ENCODE results near the gene ADRA2B.
A peak's percentile ranks its signal among the peaks of the same experiment; 100 is the strongest.
"Not testable (repeated sequence)": the region's sequence is repeated elsewhere in the genome, so short reads cannot be mapped to it uniquely, and the experiment has no call there.

ADRA2B gene

DNA sequence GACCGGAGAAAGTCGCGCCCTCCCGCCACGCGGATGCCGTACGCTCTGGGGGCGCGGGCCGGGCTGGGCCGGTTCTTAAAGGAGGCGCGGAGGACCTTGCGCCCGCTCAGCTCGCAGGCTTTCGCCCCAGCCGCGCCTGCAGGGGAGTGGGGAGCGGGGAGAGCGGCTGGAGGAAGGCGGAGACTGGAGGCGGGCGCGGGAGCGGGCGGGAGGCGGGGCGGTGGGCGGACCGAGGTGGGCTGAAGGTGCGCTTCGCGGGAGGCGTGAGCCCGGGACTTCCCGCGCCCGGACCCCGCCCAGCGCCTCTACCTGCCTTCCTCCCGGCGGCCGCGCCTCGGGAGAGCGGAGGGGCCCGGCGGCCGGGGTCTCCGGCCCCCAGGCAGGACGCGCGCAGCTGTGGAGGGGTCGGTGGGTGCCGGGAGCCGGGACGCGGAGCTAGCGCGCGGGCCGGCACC, at the start of gene ADRA2B:
Gene ADRA2B (minus strand): TSS at position 148 of the 455 bp plus-strand sequence. CDS start 422 bp downstream, outside the sequence.
- TF ChIP-seq, protein P1, sequence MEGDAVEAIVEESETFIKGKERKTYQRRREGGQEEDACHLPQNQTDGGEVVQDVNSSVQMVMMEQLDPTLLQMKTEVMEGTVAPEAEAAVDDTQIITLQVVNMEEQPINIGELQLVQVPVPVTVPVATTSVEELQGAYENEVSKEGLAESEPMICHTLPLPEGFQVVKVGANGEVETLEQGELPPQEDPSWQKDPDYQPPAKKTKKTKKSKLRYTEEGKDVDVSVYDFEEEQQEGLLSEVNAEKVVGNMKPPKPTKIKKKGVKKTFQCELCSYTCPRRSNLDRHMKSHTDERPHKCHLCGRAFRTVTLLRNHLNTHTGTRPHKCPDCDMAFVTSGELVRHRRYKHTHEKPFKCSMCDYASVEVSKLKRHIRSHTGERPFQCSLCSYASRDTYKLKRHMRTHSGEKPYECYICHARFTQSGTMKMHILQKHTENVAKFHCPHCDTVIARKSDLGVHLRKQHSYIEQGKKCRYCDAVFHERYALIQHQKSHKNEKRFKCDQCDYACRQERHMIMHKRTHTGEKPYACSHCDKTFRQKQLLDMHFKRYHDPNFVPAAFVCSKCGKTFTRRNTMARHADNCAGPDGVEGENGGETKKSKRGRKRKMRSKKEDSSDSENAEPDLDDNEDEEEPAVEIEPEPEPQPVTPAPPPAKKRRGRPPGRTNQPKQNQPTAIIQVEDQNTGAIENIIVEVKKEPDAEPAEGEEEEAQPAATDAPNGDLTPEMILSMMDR (IDR thresholded peaks at IDR 0.05; ENCODE audit: low read depth, low read length), result no peak
- DNase-seq (ENCODE audit: low read depth in 2 of 2), result peak in 1 of 2 donors; percentile 34

DNA sequence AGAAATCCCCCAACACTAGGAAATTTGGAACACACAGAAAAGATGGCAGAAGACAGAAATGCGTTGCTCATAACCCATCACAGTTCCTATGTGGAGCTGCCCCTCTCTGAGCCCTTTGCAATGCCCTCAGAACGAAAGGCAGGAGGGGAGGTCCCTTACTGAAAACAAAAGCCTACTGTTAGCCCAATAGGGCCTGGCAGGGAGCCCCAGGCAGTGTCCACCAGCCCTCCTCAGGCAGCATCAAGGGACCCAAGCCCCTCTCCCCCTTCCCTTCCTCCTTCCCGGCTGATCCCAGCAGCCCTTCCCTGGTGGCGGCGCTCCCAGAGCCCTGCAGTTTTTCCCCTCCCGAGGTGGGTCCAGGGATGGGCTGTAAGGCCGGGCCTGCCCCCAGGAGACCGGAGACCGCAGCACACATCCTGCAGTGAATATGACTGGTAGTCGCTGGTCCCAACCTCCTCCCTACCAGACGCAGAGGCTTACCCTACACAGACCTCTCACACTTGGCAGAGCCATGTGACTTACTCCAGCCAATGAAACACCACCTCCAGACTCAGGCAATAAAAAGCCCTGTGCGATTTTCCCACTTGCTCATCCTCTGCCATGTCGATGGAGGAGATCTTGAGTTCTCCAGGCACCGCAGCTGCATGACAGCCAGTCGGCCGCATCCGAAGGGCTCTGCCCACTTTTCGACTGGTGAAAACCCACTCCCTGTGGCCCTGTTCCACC, 48.3 kb upstream of the ADRA2B start:
- TF ChIP-seq, protein P1 (IDR thresholded peaks at IDR 0.05; ENCODE audit: low read depth, low read length), result no peak
- DNase-seq (ENCODE audit: low read depth in 2 of 2), result no peak

More for the DNA sequence above, at the start of gene ADRA2B:
- H3K4me3 ChIP-seq (replicated peaks in 1 of 2; ENCODE audit: low read depth in 2 of 2, low read length in 2 of 2), result peak within 1 kb of the TSS; percentile 14 to 15

DNA sequence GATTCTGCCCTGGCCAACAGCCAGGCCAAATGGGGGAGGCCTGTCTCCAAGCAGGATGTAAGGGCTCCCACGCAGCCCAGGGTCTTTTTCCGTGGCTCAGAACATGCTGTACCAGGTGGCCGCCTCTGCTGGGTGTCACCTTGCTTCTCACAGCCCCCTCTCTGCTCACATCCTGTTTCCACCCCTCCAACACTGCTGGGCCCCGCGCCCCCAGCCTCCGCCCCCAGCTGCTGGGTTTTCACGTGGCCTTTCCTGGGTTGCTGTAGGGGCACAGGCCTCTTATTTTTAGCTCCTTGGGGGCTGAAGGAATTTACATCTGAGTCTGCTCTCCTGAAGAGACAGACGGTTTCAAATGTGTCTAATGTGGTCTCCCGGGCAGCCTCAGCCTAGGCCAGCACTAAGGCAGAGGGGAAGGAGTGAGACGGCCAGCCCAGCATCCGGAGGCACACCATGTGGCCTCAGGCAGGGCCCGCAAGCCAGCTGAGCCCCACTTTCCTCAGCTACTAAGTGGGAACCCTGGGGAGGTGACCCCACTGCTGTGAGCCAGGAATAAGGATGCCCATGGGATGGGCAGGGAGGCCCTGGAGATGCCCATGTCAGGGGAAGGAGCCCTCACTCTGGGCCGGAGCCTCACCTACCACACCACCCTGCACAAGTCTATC, 47.5 kb upstream of the ADRA2B start:
- TF ChIP-seq, protein P1 (IDR thresholded peaks at IDR 0.05; ENCODE audit: low read depth, low read length), result no peak
- H3K4me3 ChIP-seq (replicated peaks in 1 of 2; ENCODE audit: low read depth in 2 of 2, low read length in 2 of 2), result no peak overlapping the region
- DNase-seq (ENCODE audit: low read depth in 2 of 2), result no peak

More for the DNA sequence above, 48.3 kb upstream of the ADRA2B start:
- H3K4me3 ChIP-seq (replicated peaks in 1 of 2; ENCODE audit: low read depth in 2 of 2, low read length in 2 of 2), result no peak overlapping the region

DNA sequence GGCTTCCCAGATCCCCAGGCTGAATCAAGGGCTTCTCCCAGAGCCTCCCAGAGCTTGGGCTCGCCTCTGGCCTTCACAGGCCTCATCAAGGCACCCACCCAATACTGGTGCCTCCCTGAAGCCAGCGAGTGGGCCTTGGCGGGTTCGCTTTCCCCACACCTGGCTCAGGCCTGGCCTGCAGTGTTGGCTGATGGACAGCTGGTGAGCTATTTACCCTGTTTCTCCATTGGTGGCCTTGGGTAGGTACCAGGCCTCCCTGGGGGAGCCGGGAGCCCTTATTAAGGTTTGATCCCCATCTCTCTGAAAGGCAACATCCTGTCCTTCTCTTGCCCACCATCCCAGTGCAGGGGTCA, 47.0 kb upstream of the ADRA2B start:
- H3K4me3 ChIP-seq (replicated peaks in 1 of 2; ENCODE audit: low read depth in 2 of 2, low read length in 2 of 2), result no peak overlapping the region
- DNase-seq (ENCODE audit: low read depth in 2 of 2), result no peak
- TF ChIP-seq, protein P1 (IDR thresholded peaks at IDR 0.05; ENCODE audit: low read depth, low read length), result no peak

DNA sequence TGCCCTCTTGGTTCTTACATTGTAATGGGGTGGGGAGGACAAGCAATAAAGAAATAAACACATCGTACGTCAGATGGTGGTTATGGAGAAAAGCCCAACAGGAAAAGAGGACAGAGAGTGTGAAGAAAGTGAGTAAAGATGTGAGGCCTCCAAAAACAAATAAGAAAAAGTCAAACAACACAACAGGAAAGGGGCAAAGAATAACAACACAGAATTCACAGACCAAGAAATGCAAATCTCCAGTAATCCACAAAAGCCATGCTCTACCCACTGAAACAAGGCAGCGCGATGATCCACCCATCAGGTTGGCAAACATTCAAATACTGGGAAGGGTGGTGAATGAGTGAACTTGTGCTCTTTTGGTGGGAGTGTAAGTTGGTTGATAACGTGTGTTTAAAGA, 45.5 kb upstream of the ADRA2B start:
- DNase-seq (ENCODE audit: low read depth in 2 of 2), result no peak
- H3K4me3 ChIP-seq (replicated peaks in 1 of 2; ENCODE audit: low read depth in 2 of 2, low read length in 2 of 2), result no peak overlapping the region
- TF ChIP-seq, protein P1 (IDR thresholded peaks at IDR 0.05; ENCODE audit: low read depth, low read length), result no peak

DNA sequence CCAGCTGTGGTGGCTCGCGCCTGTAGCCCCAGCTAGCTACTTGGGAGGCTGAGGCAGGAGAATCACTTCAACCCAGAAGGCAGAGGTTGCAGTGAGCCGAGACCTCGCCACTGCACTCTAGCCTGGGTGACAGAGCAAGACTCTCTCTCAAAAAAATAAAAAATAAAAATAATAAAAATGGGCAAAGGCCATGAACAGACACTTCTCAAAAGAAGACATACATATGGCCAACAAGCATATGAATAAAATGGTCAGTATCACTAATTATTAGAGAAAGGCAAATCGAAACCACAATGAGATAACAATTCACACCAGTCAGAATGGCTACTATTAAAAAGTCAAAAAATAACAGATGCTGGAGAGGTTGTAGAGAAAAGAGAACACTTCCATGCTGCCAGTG, 44.0 kb upstream of the ADRA2B start:
- DNase-seq (ENCODE audit: low read depth in 2 of 2); H3K4me3 ChIP-seq (replicated peaks in 1 of 2; ENCODE audit: low read depth in 2 of 2, low read length in 2 of 2): not testable (repeated sequence)

DNA sequence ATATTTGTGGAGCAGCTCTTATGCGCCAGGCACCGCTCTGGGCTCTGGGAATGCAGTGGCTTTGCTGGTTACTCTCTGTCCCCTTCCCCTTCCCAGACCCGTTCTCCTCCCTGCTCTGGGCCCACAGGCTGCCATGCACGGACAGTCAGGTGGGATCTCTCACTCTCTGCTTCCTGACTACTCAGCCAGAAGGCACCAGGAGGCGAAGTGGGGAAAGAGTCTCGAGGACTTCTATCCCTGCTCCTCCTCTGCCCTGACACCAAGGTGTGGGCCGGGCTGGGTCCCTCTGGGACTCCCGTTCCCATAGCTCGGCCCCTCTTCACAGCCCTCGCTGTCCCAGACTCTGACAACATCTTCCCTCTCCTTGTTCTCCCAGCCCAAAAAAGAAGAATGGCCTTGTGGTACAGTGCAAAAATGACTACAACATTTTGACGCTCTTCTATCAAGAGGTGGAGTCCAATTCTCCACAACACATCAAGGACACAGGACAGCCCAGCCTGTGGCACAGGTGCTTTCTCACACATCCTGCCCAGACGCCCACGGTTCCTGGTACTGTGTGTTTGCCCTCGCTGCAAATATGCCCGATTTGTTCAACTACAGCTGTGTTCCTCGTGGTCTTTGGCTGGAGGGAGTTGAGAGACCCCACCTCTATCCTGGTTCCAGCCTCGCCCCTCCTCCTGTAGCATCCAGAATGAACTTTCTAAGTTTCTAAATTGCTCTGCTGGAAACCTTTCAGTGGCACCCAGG, 42.9 kb upstream of the ADRA2B start:
- DNase-seq (ENCODE audit: low read depth in 2 of 2), result no peak
- no peak overlapping the region for H3K4me3 ChIP-seq (replicated peaks in 1 of 2; ENCODE audit: low read depth in 2 of 2, low read length in 2 of 2)
- TF ChIP-seq, protein P1 (IDR thresholded peaks at IDR 0.05; ENCODE audit: low read depth, low read length), result no peak

Measured in cardiac fibroblast (primary cell).